ENCODE results near the gene SYT13.

The SYT13 gene

GRCh38 chr11:45305874-45306623 is 19.9 kb upstream of the SYT13 start:
- DNase-seq: no peak

GRCh38 chr11:45304992-45305335 is 18.8 kb upstream of the SYT13 start:
- DNase-seq: no peak

GRCh38 chr11:45304111-45304991 is 18.2 kb upstream of the SYT13 start:
- DNase-seq: no peak

GRCh38 chr11:45303316-45303715 is 17.2 kb upstream of the SYT13 start:
- no peak for DNase-seq

- no peak for DNase-seq
These were observed 15.6 kb upstream of the SYT13 start for GRCh38 chr11:45301537-45302246.

GRCh38 chr11:45300715-45301114 is 14.6 kb upstream of the SYT13 start:
- DNase-seq: no peak

- no peak for DNase-seq
These were observed 12.6 kb upstream of the SYT13 start for GRCh38 chr11:45298718-45299117.

- DNase-seq: no peak
These were observed 9.9 kb upstream of the SYT13 start for GRCh38 chr11:45296075-45296474.

GRCh38 chr11:45294499-45294898 is 8.4 kb upstream of the SYT13 start:
- no peak for DNase-seq

- DNase-seq: peak; percentile 79
These were observed 7.5 kb upstream of the SYT13 start for GRCh38 chr11:45293566-45294192.

GRCh38 chr11:45290586-45290985 is 4.4 kb upstream of the SYT13 start:
- no peak for DNase-seq

- no peak for DNase-seq
These were observed 3.2 kb upstream of the SYT13 start for GRCh38 chr11:45289369-45289768.

GRCh38 chr11:45288339-45288738 is 2.2 kb upstream of the SYT13 start:
- no peak for DNase-seq

- DNase-seq: no peak
These were observed 1.3 kb upstream of the SYT13 start for GRCh38 chr11:45287316-45287903.

GRCh38 chr11:45285250-45285828 is 802 bp downstream of the SYT13 start:
- no peak for DNase-seq

GRCh38 chr11:45282081-45282480 is 4.1 kb downstream of the SYT13 start:
- DNase-seq: no peak

- DNase-seq: no peak
These were observed 5.7 kb downstream of the SYT13 start for GRCh38 chr11:45280449-45280848.

- DNase-seq: no peak
These were observed 6.5 kb downstream of the SYT13 start for GRCh38 chr11:45279645-45280044.

GRCh38 chr11:45278714-45279113 is 7.4 kb downstream of the SYT13 start:
- no peak for DNase-seq

- DNase-seq: no peak
These were observed 10.3 kb downstream of the SYT13 start for GRCh38 chr11:45275828-45276227.

GRCh38 chr11:45274206-45274605 is 11.9 kb downstream of the SYT13 start:
- no peak for DNase-seq

- no peak for DNase-seq
These were observed 12.6 kb downstream of the SYT13 start for GRCh38 chr11:45273509-45273908.

Data from NCI-H82 (cell line).